HG03342 (cell line): Measurements from ENCODE around the gene PSAP.

ENCODE experiments used
- ATAC-seq: cut with Tn5 transposase; IDR thresholded peaks from one replicate; pipeline ENCODE4 v1.9.1; 2021; ENCODE audit warnings: mild to moderate bottlenecking, moderate library complexity; ENCODE audit not compliant: unreplicated experiment

PSAP gene

GRCh38 chr10:71811351-71811750, 39.7 kb downstream of the PSAP start:
- ATAC-seq = no peak

GRCh38 chr10:71810048-71810750, 40.9 kb downstream of the PSAP start:
- ATAC-seq = no peak

GRCh38 chr10:71809628-71810027, 41.4 kb downstream of the PSAP start:
- no peak for ATAC-seq

GRCh38 chr10:71807557-71808510, 43.2 kb downstream of the PSAP start:
- ATAC-seq = no peak

- no peak for ATAC-seq
These were observed 44.1 kb downstream of the PSAP start for GRCh38 chr10:71806704-71807556.

GRCh38 chr10:71805776-71806703, 45.0 kb downstream of the PSAP start:
- ATAC-seq = no peak

- no peak for ATAC-seq
These were observed 47.0 kb downstream of the PSAP start for GRCh38 chr10:71804077-71804476.

- ATAC-seq = no peak
These were observed 48.1 kb downstream of the PSAP start for GRCh38 chr10:71802715-71803488.

GRCh38 chr10:71802235-71802634, 48.8 kb downstream of the PSAP start:
- ATAC-seq = no peak

- ATAC-seq = peak; percentile 87
These were observed 49.7 kb downstream of the PSAP start for GRCh38 chr10:71801361-71801760.

GRCh38 chr10:71799608-71800453, 51.2 kb downstream of the PSAP start:
- no peak for ATAC-seq

GRCh38 chr10:71799112-71799511, 51.9 kb downstream of the PSAP start:
- ATAC-seq = no peak

GRCh38 chr10:71798308-71798624, 52.8 kb downstream of the PSAP start:
- ATAC-seq = no peak

- ATAC-seq = no peak
These were observed 53.3 kb downstream of the PSAP start for GRCh38 chr10:71797533-71798307.

- no peak for ATAC-seq
These were observed 54.2 kb downstream of the PSAP start for GRCh38 chr10:71796749-71797405.

- ATAC-seq = no peak
These were observed 55.8 kb downstream of the PSAP start for GRCh38 chr10:71795248-71795647.

- ATAC-seq = no peak
These were observed 60.2 kb downstream of the PSAP start for GRCh38 chr10:71790749-71791440.
